GM12875 (cell line): Measurements from ENCODE around the gene AP4M1.

Experiments
- H3K4me3 ChIP-seq: one replicate; pipeline ENCODE4 v1.5.1; 2011; ENCODE audit warnings: low read depth, low read length, control low read depth
- TF ChIP-seq, protein P1 (sequence below): IDR thresholded peaks from 2 replicates; pipeline ENCODE4 v1.5.1; 2011; ENCODE audit warnings: low read depth, mild to moderate bottlenecking, control low read depth, inconsistent platforms, low read length, moderate library complexity, borderline replicate concordance; ENCODE audit not compliant: insufficient read depth

The AP4M1 gene

DNA sequence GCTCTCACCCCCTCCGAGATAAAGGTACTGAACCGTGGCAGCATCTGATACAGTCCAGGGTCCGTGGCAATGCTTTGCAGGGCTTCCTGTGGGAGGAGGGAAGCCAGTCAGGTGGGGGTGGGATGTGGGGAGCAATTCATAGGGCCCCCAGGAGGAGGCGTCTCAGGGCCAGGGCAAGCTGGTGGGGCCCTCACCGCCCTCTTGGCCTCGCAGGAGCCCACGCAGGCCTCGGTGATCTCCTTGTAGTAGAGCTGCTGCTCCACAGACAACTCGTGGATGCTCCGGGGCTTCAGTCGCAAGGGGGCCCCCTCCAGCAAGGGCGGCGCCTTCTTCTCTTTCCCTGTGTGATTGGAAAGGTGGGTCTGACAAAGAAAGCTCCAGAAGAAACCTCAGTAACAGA is 10.5 kb downstream of the AP4M1 start:
- TF ChIP-seq, protein P1, sequence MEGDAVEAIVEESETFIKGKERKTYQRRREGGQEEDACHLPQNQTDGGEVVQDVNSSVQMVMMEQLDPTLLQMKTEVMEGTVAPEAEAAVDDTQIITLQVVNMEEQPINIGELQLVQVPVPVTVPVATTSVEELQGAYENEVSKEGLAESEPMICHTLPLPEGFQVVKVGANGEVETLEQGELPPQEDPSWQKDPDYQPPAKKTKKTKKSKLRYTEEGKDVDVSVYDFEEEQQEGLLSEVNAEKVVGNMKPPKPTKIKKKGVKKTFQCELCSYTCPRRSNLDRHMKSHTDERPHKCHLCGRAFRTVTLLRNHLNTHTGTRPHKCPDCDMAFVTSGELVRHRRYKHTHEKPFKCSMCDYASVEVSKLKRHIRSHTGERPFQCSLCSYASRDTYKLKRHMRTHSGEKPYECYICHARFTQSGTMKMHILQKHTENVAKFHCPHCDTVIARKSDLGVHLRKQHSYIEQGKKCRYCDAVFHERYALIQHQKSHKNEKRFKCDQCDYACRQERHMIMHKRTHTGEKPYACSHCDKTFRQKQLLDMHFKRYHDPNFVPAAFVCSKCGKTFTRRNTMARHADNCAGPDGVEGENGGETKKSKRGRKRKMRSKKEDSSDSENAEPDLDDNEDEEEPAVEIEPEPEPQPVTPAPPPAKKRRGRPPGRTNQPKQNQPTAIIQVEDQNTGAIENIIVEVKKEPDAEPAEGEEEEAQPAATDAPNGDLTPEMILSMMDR, result no peak

DNA sequence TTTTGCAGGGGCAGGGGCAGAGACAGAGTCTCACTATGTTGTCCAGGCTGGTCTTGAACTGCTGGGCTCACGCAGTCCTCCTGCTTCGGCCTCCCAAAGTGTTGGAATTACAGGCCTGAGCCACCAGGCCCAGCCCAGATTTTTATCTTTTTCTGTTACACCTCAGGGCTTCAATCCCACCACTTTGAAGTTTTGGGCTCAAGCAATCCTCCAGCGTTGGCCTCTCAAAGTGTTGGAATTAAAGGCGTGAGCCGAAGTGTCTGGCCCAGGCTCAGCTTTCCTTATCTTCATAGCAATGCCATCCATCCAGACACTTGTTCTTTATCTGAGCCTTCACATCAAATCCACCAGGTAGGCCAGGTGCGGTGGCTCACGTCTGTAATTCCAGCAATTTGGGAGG is 13.6 kb downstream of the AP4M1 start:
- TF ChIP-seq, protein P1, result no peak
- H3K4me3 ChIP-seq, result no peak overlapping the region

More for the DNA sequence above, 10.5 kb downstream of the AP4M1 start:
- H3K4me3 ChIP-seq, result no peak overlapping the region

DNA sequence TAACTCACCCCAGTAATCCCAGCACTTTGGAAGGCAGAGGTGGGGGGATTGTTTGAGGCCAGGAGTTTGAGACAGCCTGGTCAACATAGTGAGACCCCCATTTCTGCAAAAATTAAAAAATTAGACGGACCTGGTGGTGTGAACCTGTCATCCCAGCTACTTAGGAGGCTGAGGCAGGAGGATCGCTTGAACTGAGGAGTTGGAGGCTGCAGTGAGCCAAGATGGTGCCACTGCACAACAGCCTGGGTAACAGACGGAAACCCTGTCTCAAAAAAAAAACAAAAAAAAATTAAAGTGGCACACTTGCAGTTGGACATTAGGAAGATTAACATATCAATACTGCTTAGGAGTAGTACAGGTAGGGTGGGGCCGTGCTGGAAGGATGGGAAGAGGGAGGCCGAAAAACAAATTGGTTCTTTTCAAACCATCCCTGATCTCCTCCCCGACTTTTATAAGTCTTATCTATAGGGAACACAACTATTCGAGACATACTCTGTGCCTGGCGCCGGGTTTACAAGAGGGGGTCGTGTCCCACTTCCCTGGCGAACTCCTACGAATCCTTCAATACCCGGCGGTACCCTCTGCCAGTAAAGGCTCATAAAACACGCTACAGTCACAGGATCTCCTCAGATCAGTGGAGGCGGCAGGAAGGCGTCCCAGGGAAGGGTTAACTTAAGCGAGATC is 17.1 kb downstream of the AP4M1 start:
- H3K4me3 ChIP-seq, result peak overlapping the region; percentile 67
- TF ChIP-seq, protein P1, result no peak

DNA sequence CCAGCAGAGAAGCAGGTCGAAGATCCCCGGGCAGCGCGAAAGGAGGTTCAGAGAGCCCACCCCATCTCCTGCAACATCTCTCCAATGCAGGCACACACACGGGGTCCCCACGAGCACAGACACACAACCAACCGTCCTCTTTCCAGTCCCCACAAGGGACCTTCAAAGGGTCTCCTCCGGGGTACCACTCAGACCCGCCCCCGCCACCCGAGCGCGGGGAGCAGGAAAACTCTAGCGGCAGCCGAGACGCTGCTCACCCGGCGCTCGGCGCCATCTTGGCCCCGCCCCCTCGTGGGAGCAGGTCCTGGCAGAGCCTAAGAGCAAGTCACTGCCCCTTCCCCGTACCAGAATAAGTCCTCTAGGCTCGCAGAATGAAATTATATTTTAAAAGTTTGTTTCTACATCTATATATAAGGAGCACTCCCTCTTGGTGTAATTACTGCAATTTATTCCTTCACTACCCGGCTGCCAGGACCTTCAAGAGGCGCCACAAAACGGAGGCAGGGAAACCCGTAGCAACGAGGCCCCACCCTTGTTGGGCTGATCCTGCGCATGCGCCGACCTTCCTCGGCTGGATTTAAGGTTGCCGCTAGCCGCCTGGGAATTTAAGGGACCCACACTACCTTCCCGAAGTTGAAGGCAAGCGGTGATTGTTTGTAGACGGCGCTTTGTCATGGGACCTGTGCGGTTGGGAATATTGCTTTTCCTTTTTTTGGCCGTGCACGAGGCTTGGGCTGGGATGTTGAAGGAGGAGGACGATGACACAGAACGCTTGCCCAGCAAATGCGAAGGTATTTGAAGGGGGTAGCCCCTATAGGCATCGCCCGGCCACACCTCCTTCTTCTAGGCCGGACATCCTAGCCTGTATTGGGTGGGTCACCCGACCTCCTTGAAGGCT is 17.9 kb downstream of the AP4M1 start, which contains the start of the genes CNPY4 and TAF6:
TSS of gene CNPY4 (plus strand) at position 563 of the 898 bp plus-strand sequence. CDS start at position 674, 111 bp downstream.
TSS of gene TAF6 (minus strand) at position 287 of the 898 bp plus-strand sequence. CDS start 5,149 bp downstream, outside the sequence.
- TF ChIP-seq, protein P1, result no peak
- H3K4me3 ChIP-seq, result peak within 1 kb of the TSS; percentile 69

DNA sequence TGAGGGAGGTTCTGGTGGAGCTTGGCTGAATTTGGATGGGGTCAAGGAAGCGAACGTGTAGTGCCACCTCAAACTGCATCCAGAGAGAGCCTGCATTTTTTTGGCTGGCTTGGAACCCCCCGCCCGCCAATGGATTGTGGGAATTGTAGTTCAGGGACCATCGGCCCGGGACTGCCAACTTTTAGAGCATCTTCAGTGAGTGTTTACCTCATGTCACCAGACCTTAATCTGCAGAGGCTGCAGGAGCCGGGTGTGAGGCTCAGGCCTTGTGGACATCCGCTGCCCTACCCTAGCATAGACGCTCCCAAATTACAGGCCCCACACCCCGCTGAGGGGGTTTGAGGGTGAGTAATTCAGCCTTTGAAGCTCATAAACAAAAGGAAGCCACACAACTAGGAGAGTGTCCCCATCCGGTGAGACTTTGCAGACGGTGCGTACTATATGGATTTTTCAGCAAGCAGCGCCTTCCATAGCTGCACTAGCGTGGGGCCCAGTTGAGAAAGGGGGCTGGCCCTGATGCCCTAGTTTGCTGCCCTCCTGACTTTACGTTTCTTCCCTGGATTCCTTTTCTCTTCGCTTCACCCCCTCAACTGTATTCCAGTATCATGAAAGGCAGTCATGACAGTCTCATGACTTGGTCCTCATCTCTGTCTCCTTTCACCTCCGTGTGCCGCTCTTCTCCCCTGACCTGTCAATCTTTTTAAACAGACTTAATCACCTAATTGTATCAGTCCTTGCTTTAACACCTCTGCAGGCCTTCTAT is 18.7 kb downstream of the AP4M1 start:
- H3K4me3 ChIP-seq, result peak overlapping the region; percentile 69
- TF ChIP-seq, protein P1, result no peak

DNA sequence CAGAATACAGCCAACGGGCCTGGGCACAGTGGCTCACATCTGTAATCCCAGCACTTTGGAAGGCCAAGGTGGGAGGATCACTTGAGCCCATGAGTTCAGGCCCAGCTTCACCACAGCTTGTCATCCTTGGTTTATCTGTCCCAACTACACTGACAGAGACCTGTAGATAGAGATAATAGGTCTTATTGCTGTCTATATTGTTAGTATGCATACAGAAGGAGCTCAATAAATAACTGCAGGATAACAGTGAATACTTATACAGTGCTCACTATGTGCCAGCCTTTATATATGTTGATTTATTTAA is 19.2 kb downstream of the AP4M1 start:
- H3K4me3 ChIP-seq, result no peak overlapping the region
- TF ChIP-seq, protein P1, result no peak
